Type B pancreatic cell (in vitro differentiated cells): ENCODE results near the gene MAST4. TPM values are rescaled to one million over a fixed set of nuclear protein-coding genes. Genes with fewer than 3 reads are reported as not detected.

Source experiments
- DNase-seq: peaks from one replicate; pipeline ENCODE4 v3.0.0; 2021; ENCODE audit warnings: mixed read lengths; ENCODE audit not compliant: unreplicated experiment; ENCODE audit errors: extremely low spot score
- H3K27ac Mint-ChIP-seq: 2 replicates; pipeline ENCODE4 v1.8.0; 2021; ENCODE audit warnings: mild to moderate bottlenecking, mixed read lengths
- H3K27me3 Mint-ChIP-seq: 2 replicates; pipeline ENCODE4 v1.8.0; 2021; ENCODE audit warnings: mixed read lengths
- H3K36me3 Mint-ChIP-seq: 2 replicates; pipeline ENCODE4 v1.8.0; 2021; ENCODE audit warnings: mixed read lengths
- H3K4me1 Mint-ChIP-seq: one replicate; pipeline ENCODE4 v1.8.0; 2021; ENCODE audit warnings: mixed read lengths; ENCODE audit not compliant: unreplicated experiment
- H3K4me3 Mint-ChIP-seq: 2 replicates; pipeline ENCODE4 v1.8.0; 2021; ENCODE audit warnings: mild to moderate bottlenecking, mixed read lengths
- H3K9me3 Mint-ChIP-seq: 2 replicates; pipeline ENCODE4 v1.8.0; 2021; ENCODE audit warnings: mixed read lengths
- total RNA-seq: library from RNA; stranded (reverse); gene quantifications from 2 replicates; pipeline ENCODE4 v1.2.1, GENCODE V29; 2021; ENCODE audit warnings: low replicate concordance
- TF ChIP-seq, protein P1 (sequence below): fragments of 200-600 bp; sonication (generic); conservative IDR thresholded peaks from 2 replicates; pipeline ENCODE4 v1.5.0; 2021; ENCODE audit warnings: antibody characterized with exemption, mild to moderate bottlenecking

MAST4 gene
- total RNA-seq, 1 donor from 2014 or later = 23.0 TPM

DNA sequence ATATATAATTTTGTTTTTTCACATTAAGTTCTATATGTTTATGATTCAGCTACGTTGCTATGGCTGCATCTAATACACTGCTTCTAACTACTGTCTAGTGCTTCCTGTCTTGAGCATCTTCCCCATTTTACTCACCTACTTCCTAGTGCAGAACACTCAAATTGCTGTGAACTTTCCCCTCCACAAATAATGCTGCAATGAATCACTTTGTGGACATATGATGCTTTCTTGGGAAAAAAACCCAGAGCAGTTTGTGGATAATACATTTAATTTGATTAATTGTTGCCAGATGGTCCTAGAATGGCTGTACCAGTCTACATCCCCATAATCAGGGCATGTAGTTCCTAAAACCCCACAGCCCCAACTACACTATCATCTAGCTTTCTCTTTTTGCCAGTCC lies 581.9 kb downstream of the MAST4 start:
- Mint-ChIP-seq H3K36me3 (no peaks in the 10 kb centered on the region), H3K27ac (no peak overlapping the region), H3K27me3 (no peaks in the 10 kb centered on the region), H3K4me3 (no peak overlapping the region), H3K9me3 (peaks cover 6% of the 10 kb centered on the region), H3K4me1 (peaks cover 38% of the 10 kb centered on the region)
- no peak for DNase-seq
- TF ChIP-seq, protein P1, sequence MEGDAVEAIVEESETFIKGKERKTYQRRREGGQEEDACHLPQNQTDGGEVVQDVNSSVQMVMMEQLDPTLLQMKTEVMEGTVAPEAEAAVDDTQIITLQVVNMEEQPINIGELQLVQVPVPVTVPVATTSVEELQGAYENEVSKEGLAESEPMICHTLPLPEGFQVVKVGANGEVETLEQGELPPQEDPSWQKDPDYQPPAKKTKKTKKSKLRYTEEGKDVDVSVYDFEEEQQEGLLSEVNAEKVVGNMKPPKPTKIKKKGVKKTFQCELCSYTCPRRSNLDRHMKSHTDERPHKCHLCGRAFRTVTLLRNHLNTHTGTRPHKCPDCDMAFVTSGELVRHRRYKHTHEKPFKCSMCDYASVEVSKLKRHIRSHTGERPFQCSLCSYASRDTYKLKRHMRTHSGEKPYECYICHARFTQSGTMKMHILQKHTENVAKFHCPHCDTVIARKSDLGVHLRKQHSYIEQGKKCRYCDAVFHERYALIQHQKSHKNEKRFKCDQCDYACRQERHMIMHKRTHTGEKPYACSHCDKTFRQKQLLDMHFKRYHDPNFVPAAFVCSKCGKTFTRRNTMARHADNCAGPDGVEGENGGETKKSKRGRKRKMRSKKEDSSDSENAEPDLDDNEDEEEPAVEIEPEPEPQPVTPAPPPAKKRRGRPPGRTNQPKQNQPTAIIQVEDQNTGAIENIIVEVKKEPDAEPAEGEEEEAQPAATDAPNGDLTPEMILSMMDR = no peak

DNA sequence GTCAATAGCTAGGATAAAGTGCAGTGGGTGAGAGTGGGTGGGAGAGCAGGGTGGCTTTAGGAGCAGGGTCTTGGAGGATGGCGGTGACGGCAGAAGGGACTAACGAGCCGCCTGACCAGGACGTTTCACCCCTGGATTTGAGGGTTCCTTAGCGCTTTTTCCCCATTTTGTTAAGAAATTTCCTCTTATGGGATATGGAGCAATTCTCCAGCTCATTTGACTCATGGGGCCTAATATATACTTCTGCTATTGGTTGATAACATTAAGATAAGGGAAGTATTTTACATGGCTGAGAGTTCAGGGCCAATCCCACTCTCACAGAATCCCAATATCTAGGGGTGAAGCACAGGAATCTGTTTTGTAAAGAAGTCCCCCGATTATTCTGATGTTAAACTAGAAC lies 582.8 kb downstream of the MAST4 start:
- Mint-ChIP-seq H3K36me3 (no peaks in the 10 kb centered on the region), H3K4me1 (peaks cover 38% of the 10 kb centered on the region), H3K27me3 (no peaks in the 10 kb centered on the region), H3K27ac (no peak overlapping the region), H3K4me3 (no peak overlapping the region), H3K9me3 (peaks cover 6% of the 10 kb centered on the region)
- DNase-seq = no peak
- TF ChIP-seq, protein P1 = no peak

DNA sequence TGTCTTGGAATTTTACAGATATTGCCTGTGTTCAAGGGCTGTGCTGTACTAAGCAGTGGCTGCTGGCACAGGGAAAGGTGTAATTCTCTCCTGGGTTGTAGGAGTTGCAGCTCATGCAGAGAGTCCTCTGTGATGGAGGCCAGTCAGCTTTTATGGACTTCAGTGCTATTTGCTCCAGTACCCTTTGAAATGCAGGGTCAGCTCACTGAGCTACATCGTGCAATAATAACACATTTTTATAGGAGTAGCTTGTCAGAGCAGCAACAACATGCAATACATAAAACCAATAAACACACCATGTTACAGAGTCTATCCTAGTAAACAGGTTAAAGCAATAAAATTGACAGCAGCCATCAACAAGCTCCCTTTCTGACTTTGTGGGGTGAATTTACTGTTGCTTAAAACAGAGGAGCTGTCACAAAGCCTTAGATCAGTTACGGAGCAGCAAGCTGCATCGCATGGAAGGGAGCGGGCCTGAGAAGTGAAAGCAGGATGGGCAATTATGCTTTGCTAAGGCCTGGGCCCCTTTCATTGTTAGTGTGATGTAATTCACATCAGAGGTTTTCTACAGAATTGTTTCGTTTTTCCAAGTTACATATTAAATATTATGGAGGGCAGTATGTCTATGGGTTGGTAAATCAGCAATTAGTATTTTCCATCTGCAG lies 583.6 kb downstream of the MAST4 start:
- Mint-ChIP-seq H3K27ac (no peak overlapping the region), H3K36me3 (no peaks in the 10 kb centered on the region), H3K4me3 (no peak overlapping the region), H3K9me3 (peaks cover 6% of the 10 kb centered on the region), H3K27me3 (no peaks in the 10 kb centered on the region), H3K4me1 (peaks cover 38% of the 10 kb centered on the region)
- no peak for DNase-seq
- TF ChIP-seq, protein P1 = no peak

DNA sequence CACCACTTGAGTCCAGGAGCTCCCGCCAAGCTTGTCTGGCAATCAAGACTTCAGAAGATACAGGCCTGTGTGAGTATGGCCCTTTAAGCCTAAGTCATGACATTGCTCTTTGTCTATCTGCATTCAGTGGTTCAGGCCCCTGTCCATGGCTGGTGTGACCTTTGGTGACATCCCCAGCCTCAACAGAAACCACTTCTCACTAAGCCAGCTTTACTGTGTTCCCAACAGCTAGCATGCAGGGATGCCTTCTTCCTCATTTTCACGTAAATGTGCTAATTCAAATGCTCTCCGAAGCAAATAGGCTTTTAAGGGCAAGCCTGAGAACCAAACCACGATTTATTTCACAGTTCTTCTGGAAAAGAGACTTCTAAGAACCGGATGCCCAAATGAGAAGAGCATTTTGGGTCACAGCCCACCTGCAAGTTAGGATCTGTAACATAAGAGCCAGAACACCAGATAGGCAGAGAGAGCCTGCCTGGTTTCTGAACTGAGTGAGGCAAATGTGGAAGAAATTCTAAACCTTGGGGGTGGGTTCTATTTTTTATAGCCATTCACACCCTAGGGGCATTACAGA lies 585.5 kb downstream of the MAST4 start:
- no peak for DNase-seq
- TF ChIP-seq, protein P1 = no peak
- Mint-ChIP-seq H3K4me1 (peaks cover 33% of the 10 kb centered on the region), H3K27ac (no peak overlapping the region), H3K9me3 (peaks cover 4% of the 10 kb centered on the region), H3K36me3 (no peaks in the 10 kb centered on the region), H3K27me3 (no peaks in the 10 kb centered on the region), H3K4me3 (no peak overlapping the region)

DNA sequence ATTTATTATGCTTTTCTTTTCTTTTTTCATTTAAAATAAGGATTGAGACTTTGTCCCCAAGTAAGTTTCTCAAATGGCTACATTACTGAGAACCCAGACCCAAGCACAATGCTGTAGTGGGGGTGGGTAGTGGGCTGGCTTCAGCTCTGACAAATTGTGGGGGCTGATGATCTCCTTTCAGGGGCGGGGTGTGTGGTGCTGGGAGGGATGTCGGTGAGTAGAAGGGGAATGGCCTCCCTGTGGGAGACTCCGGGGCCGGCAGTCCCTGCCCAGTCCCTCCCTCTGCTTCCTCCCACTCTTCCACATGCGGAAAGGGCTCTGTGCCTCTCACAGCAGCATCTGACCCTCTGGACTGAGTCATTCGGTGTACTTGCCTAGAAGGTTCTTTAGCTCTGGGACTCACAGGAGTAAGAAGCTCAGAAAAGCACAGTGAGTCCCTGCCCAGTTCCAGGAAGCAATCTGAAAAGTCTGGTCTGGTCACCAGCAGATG lies 586.2 kb downstream of the MAST4 start:
- Mint-ChIP-seq H3K27ac (peak overlapping the region; percentile 50), H3K9me3 (no peaks in the 10 kb centered on the region), H3K4me1 (peaks cover 33% of the 10 kb centered on the region), H3K27me3 (no peaks in the 10 kb centered on the region), H3K4me3 (peak overlapping the region; percentile 20), H3K36me3 (no peaks in the 10 kb centered on the region)
- no peak for DNase-seq
- TF ChIP-seq, protein P1 = no peak
